Measurements from ENCODE around the gene HAUS5. TPM values are rescaled to one million over a fixed set of nuclear protein-coding genes. Genes with fewer than 3 reads are reported as not detected.

The HAUS5 gene
- total and polyA plus RNA-seq, 9 donors, result 8.8 to 24.5 (median 19.4) TPM

- Histone ChIP-seq H3K27ac (no peak overlapping the region), H3K4me1 (ENCODE audit: insufficient read depth) (no peaks in the 10 kb centered on the region), H3K36me3 (no peaks in the 10 kb centered on the region), H3K27me3 (no peaks in the 10 kb centered on the region), H3K9me3 (no peaks in the 10 kb centered on the region), H3K4me3 (no peak overlapping the region)
- intact Hi-C loops (cut with DNase I), result no loop called here
- 91 to 94% (median 94%) methylated on average over 24 of the region's 24 CpGs for WGBS, 3 donors
- DNase-seq, result no peak
- no peak for TF ChIP-seq EP300 (IDR thresholded peaks at IDR 0.05)
- TF ChIP-seq, protein P1, sequence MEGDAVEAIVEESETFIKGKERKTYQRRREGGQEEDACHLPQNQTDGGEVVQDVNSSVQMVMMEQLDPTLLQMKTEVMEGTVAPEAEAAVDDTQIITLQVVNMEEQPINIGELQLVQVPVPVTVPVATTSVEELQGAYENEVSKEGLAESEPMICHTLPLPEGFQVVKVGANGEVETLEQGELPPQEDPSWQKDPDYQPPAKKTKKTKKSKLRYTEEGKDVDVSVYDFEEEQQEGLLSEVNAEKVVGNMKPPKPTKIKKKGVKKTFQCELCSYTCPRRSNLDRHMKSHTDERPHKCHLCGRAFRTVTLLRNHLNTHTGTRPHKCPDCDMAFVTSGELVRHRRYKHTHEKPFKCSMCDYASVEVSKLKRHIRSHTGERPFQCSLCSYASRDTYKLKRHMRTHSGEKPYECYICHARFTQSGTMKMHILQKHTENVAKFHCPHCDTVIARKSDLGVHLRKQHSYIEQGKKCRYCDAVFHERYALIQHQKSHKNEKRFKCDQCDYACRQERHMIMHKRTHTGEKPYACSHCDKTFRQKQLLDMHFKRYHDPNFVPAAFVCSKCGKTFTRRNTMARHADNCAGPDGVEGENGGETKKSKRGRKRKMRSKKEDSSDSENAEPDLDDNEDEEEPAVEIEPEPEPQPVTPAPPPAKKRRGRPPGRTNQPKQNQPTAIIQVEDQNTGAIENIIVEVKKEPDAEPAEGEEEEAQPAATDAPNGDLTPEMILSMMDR (IDR thresholded peaks at IDR 0.05), result no peak
- TF ChIP-seq POLR2A (IDR thresholded peaks at IDR 0.05), result no peak
These were observed 52.6 kb downstream of the HAUS5 start for GRCh38 chr19:35665157-35665556.

GRCh38 chr19:35665604-35666003 lies 53.1 kb downstream of the HAUS5 start:
- intact Hi-C loops (cut with DNase I), result no loop called here

GRCh38 chr19:35666251-35666913 lies 53.8 kb downstream of the HAUS5 start, which contains the start of gene UPK1A:
UPK1A (plus strand) TSS chr19:35666517; CDS start chr19:35666813, 296 bp downstream.
- Histone ChIP-seq H3K27ac (no peak within 1 kb of the TSS), H3K9me3 (no peaks in the 10 kb centered on the region), H3K4me3 (no peak within 1 kb of the TSS), H3K4me1 (ENCODE audit: insufficient read depth) (no peaks in the 10 kb centered on the region), H3K27me3 (no peaks in the 10 kb centered on the region), H3K36me3 (no peaks in the 10 kb centered on the region)
- TF ChIP-seq POLR2A (IDR thresholded peaks at IDR 0.05) (no peak), EP300 (IDR thresholded peaks at IDR 0.05) (no peak)
- TF ChIP-seq, protein P1 (IDR thresholded peaks at IDR 0.05), result no peak
- no peak for DNase-seq
- intact Hi-C loops (cut with DNase I), result no loop called here
- 49 to 62% (median 56%) methylated on average over 12 to 16 of the region's 16 CpGs for WGBS, 3 donors

More at GRCh38 chr19:35665604-35666003, 53.1 kb downstream of the HAUS5 start:
- H3K9me3 ChIP-seq, result no peaks in the 10 kb centered on the region
- H3K27me3 ChIP-seq, result no peaks in the 10 kb centered on the region
- H3K4me1 ChIP-seq (ENCODE audit: insufficient read depth), result no peaks in the 10 kb centered on the region
- TF ChIP-seq, protein P1 (IDR thresholded peaks at IDR 0.05), result no peak
- TF ChIP-seq EP300 (IDR thresholded peaks at IDR 0.05) (no peak), POLR2A (IDR thresholded peaks at IDR 0.05) (no peak)
- H3K4me3 ChIP-seq, result no peak overlapping the region
- DNase-seq, result no peak
- H3K36me3 ChIP-seq, result no peaks in the 10 kb centered on the region
- 61 to 81% (median 61%) methylated on average over 7 of the region's 7 CpGs for WGBS, 3 donors
- no peak overlapping the region for H3K27ac ChIP-seq

DNA sequence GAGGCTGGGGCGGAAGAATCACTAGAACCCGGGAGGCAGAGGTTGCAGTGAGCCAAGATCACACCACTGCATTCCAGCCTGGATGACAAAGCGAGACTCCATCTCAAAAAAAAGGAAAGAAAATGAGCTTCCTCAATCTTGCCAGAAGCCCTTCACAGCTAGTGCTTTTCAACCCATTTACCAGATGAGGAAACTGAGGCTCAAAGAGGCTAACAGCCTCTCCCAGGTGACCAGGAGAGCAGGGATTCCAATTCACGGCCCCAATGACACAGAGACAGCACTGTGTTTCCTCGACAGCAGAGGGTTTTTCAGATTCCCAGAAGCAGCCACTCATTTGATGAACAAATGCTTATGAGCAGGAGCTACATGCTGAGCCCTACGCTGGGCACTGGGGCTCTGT lies 57.0 kb downstream of the HAUS5 start:
- H3K36me3 ChIP-seq, result no peaks in the 10 kb centered on the region
- no peaks in the 10 kb centered on the region for H3K27me3 ChIP-seq
- H3K4me3 ChIP-seq, result no peak overlapping the region
- intact Hi-C loops (cut with DNase I), result no loop called here
- no peak for DNase-seq
- 65 to 75% (median 74%) methylated on average over 6 of the region's 6 CpGs for WGBS, 3 donors
- H3K9me3 ChIP-seq, result no peaks in the 10 kb centered on the region
- TF ChIP-seq, protein P1 (IDR thresholded peaks at IDR 0.05), result no peak
- TF ChIP-seq EP300 (IDR thresholded peaks at IDR 0.05) (no peak), POLR2A (IDR thresholded peaks at IDR 0.05) (no peak)
- H3K27ac ChIP-seq, result no peak overlapping the region
- H3K4me1 ChIP-seq (ENCODE audit: insufficient read depth), result peaks cover 2% of the 10 kb centered on the region
